OCI-LY7 (cell line): Measurements from ENCODE around the gene ZXDC. TPM values are rescaled to one million over a fixed set of nuclear protein-coding genes. Genes with fewer than 3 reads are reported as not detected.

Experiments used
- BruUV-seq: library from RNA; stranded (reverse); fragments of 400-500 nt; replicated peaks from 2 replicates; lab custom pipeline; 2021; lab: Mats Ljungman, UMichigan
- CTCF ChIA-PET: fragments of 300-600 bp; sonication (Branson Sonifier 250); formaldehyde crosslinking; loops from one replicate; lab custom pipeline; 2022; ENCODE audit warnings: antibody characterized with exemption; ENCODE audit not compliant: unreplicated experiment; lab: Charles Lee
- POLR2A ChIA-PET: fragments of 300-600 bp; sonication (Branson Sonifier 250); formaldehyde crosslinking; loops from one replicate; lab custom pipeline; 2022; ENCODE audit warnings: antibody characterized with exemption; lab: Charles Lee
- DNase-seq: peaks from one replicate; pipeline ENCODE4 v3.0.0-alpha.2; 2015; ENCODE audit warnings: low spot score
- H2AFZ ChIP-seq: fragments of 200-600 bp; sonication (generic), shearing (Covaris generic); 2 replicates; pipeline ENCODE4 v1.6.1; 2014; ENCODE audit warnings: mild to moderate bottlenecking, antibody characterized with exemption, low read length, moderate library complexity
- H3K27ac ChIP-seq: fragments of 200-600 bp; sonication (generic); 2 replicates; pipeline ENCODE4 v1.5.1; 2014; ENCODE audit warnings: mixed run types, low read depth, mild to moderate bottlenecking, moderate library complexity, low read length, inconsistent platforms; ENCODE audit not compliant: poor library complexity, severe bottlenecking
- H3K36me3 ChIP-seq: fragments of 200-600 bp; sonication (generic); 2 replicates; pipeline ENCODE4 v1.6.1; 2014; ENCODE audit warnings: mild to moderate bottlenecking, antibody characterized with exemption, low read length, moderate library complexity, mixed read lengths; ENCODE audit not compliant: insufficient read depth
- H3K4me1 ChIP-seq: fragments of 200-600 bp; sonication (generic); 2 replicates; pipeline ENCODE4 v1.5.1; 2014; ENCODE audit warnings: mild to moderate bottlenecking, low read length; ENCODE audit not compliant: insufficient read depth, poor library complexity, severe bottlenecking
- H3K4me2 ChIP-seq: fragments of 200-600 bp; sonication (generic); 2 replicates; pipeline ENCODE4 v1.6.1; 2014; ENCODE audit warnings: mild to moderate bottlenecking, low read length
- H3K4me3 ChIP-seq: fragments of 200-600 bp; sonication (generic); 2 replicates; pipeline ENCODE4 v1.5.1; 2014; ENCODE audit warnings: mild to moderate bottlenecking, low read depth, low read length; ENCODE audit not compliant: poor library complexity, severe bottlenecking
- H3K79me2 ChIP-seq: fragments of 200-600 bp; sonication (generic); 2 replicates; pipeline ENCODE4 v1.6.1; 2016; ENCODE audit warnings: low read depth, mild to moderate bottlenecking, low read length, moderate library complexity, mixed read lengths; ENCODE audit not compliant: insufficient read depth
- H3K9me2 ChIP-seq: fragments of 200-600 bp; sonication (generic); 2 replicates; pipeline ENCODE4 v1.6.1; 2016; ENCODE audit warnings: mild to moderate bottlenecking, low read length, mixed read lengths; ENCODE audit not compliant: insufficient read depth
- H3K9me3 ChIP-seq: fragments of 200-600 bp; sonication (generic); 2 replicates; pipeline ENCODE4 v1.6.1; 2014; ENCODE audit warnings: mild to moderate bottlenecking, mixed run types, low read length, mixed read lengths
- H4K20me1 ChIP-seq: fragments of 200-600 bp; sonication (generic); 2 replicates; pipeline ENCODE4 v1.6.1; 2014; ENCODE audit warnings: mild to moderate bottlenecking, antibody characterized with exemption, low read length, moderate library complexity, mixed read lengths; ENCODE audit not compliant: insufficient read depth
- CTCF ChIP-seq: fragments of 200-600 bp; sonication (generic); conservative IDR thresholded peaks from 2 replicates; pipeline ENCODE4 v1.5.1; 2014; ENCODE audit warnings: mild to moderate bottlenecking, antibody characterized with exemption, low read length, moderate library complexity, mixed read lengths
- EZH2phosphoT487 ChIP-seq: fragments of 200-600 bp; sonication (generic); IDR thresholded peaks from 2 replicates; pipeline ENCODE4 v1.6.1; 2018; ENCODE audit warnings: low read depth, borderline replicate concordance, mild to moderate bottlenecking, mixed run types, antibody characterized with exemption, low read length, moderate library complexity, mixed read lengths
- intact Hi-C: fragments of 100-400 bp; cut with micrococcal nuclease; formaldehyde crosslinking; loops from one replicate; pipeline ENCODE4 v1.10.0; 2022; ENCODE audit not compliant: unreplicated experiment
- total RNA-seq, 2 experiments: library from RNA; depleted of rRNA in 1 of 2; stranded (reverse); fragments of >200 nt in 1 of 2; shearing (Covaris generic) in 1 of 2; gene quantifications; 2 replicates each; pipeline ENCODE4 v1.2.3, GENCODE V29; 2014 to 2022

ZXDC gene
- total RNA-seq, 2 experiments from 2014 or later = 32.2 to 34.9 TPM

- no peaks in the 10 kb centered on the region for H3K9me2 ChIP-seq
- H3K4me3 ChIP-seq = no peak overlapping the region
- no peak overlapping the region for H3K27ac ChIP-seq
- H3K4me1 ChIP-seq = no peaks in the 10 kb centered on the region
- H2AFZ ChIP-seq = no peak overlapping the region
- CTCF ChIA-PET = no interaction called here
- no peak for DNase-seq
- no peak overlapping the region for H3K4me2 ChIP-seq
- H3K79me2 ChIP-seq = no peaks in the 10 kb centered on the region
- H3K36me3 ChIP-seq = no peaks in the 10 kb centered on the region
- H3K9me3 ChIP-seq = no peaks in the 10 kb centered on the region
- no peaks in the 10 kb centered on the region for H4K20me1 ChIP-seq
- no peak for TF ChIP-seq EZH2phosphoT487
- no peak for TF ChIP-seq CTCF
- no TSS peak for BruUV-seq
- POLR2A ChIA-PET = no interaction called here
- intact Hi-C loops = no loop called here
Measured at GRCh38 chr3:126518779-126519177, 43.1 kb upstream of the ZXDC start.

- no peaks in the 10 kb centered on the region for H4K20me1 ChIP-seq
- DNase-seq = no peak
- H3K9me3 ChIP-seq = no peaks in the 10 kb centered on the region
- no peak overlapping the region for H3K4me2 ChIP-seq
- H3K9me2 ChIP-seq = no peaks in the 10 kb centered on the region
- no peaks in the 10 kb centered on the region for H3K4me1 ChIP-seq
- H3K4me3 ChIP-seq = no peak overlapping the region
- no peaks in the 10 kb centered on the region for H3K36me3 ChIP-seq
- ChIA-PET POLR2A (no interaction called here), CTCF (no interaction called here)
- H2AFZ ChIP-seq = no peak overlapping the region
- H3K79me2 ChIP-seq = no peaks in the 10 kb centered on the region
- no TSS peak for BruUV-seq
- H3K27ac ChIP-seq = no peak overlapping the region
- intact Hi-C loops = no loop called here
- TF ChIP-seq CTCF (0 out of 2 replicates have a peak, but pooled peaks have one; percentile 18), EZH2phosphoT487 (no peak)
Measured at GRCh38 chr3:126517986-126518778, 42.5 kb upstream of the ZXDC start.

GRCh38 chr3:126517291-126517951 lies 41.7 kb upstream of the ZXDC start, which contains the start of gene UROC1:
Gene UROC1 (minus strand): TSS chr3:126517773. CDS start chr3:126517719, 54 bp downstream.
- DNase-seq = no peak
- Histone ChIP-seq H4K20me1 (no peaks in the 10 kb centered on the region), H3K4me2 (no peak within 1 kb of the TSS), H3K9me3 (no peaks in the 10 kb centered on the region), H3K27ac (no peak within 1 kb of the TSS), H3K79me2 (no peaks in the 10 kb centered on the region), H3K4me1 (no peaks in the 10 kb centered on the region), H3K9me2 (no peaks in the 10 kb centered on the region), H3K36me3 (no peaks in the 10 kb centered on the region), H3K4me3 (no peak within 1 kb of the TSS), H2AFZ (no peak within 1 kb of the TSS)
- intact Hi-C loops = no loop called here
- BruUV-seq = no TSS peak
- ChIA-PET CTCF (no interaction called here), POLR2A (no interaction called here)
- TF ChIP-seq EZH2phosphoT487 = no peak
